Effector memory CD8-positive, alpha-beta T cell (primary cell): ENCODE measurements around the gene AGBL4.

ENCODE experiments used
- ATAC-seq: fragments of 150-1000 bp; cut with Tn5 transposase; replicated peaks from 2 replicates; pipeline ENCODE4 v1.10.0; 2021; ENCODE audit warnings: mild to moderate bottlenecking, moderate library complexity
- DNase-seq, 3 experiments: peaks; one replicate each; pipeline ENCODE4 v3.0.0; 2021
- H3K27ac Mint-ChIP-seq, 2 donors: one replicate each; pipeline ENCODE4 v1.8.0; 2022; ENCODE audit warnings: mild to moderate bottlenecking in 2 of 2, mixed read lengths in 2 of 2, moderate library complexity in 2 of 2
- H3K27me3 Mint-ChIP-seq, 2 donors: one replicate each; pipeline ENCODE4 v1.8.0; 2022; ENCODE audit warnings: mixed read lengths in 2 of 2
- H3K36me3 Mint-ChIP-seq: one replicate; pipeline ENCODE4 v1.8.0; 2022; ENCODE audit warnings: mild to moderate bottlenecking, moderate library complexity, mixed read lengths; ENCODE audit not compliant: insufficient read depth
- H3K4me1 Mint-ChIP-seq, 2 donors: one replicate each; pipeline ENCODE4 v1.8.0; 2022; ENCODE audit warnings: low read depth in 2 of 2, mixed read lengths in 2 of 2
- H3K4me3 Mint-ChIP-seq, 2 donors: one replicate each; pipeline ENCODE4 v1.8.0; 2022; ENCODE audit warnings: mild to moderate bottlenecking in 2 of 2, mixed read lengths in 2 of 2, moderate library complexity in 2 of 2
- H3K9me3 Mint-ChIP-seq, 2 donors: one replicate each; pipeline ENCODE4 v1.8.0; 2022; ENCODE audit warnings: mixed read lengths in 2 of 2

AGBL4 gene

DNA sequence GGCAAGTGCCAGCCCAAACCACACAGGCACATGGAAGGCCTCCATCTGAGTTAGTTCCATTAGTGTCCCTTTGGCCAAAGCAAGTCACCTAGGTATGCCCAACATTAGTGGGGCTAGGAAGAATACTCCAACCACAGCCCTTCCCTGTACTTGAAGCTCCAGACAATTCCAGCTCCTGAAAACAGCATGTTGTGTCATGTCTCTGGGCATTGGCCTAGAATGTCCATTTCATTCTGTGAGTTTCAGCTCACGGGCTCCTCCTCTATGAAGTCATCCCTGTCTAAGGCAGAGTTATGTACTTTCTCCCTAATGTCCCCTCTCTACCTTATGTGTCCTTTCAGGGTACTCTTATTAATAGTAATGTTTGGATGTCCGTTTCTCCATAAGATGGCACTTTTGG, 1455.3 kb downstream of the AGBL4 start:
- Mint-ChIP-seq H3K27me3 (peaks cover 8 to 14% of the 10 kb centered on the region in 2 donors), H3K4me1 (no peaks in the 10 kb centered on the region), H3K36me3 (no peaks in the 10 kb centered on the region), H3K27ac (no peak overlapping the region), H3K4me3 (no peak overlapping the region), H3K9me3 (peaks cover 0 to 5% of the 10 kb centered on the region in 2 donors)
- ATAC-seq = no peak
- DNase-seq = no peak

GRCh38 chr1:48566492-48566891, 1457.3 kb downstream of the AGBL4 start:
- no peak for ATAC-seq
- H3K4me3 Mint-ChIP-seq = no peak overlapping the region

DNA sequence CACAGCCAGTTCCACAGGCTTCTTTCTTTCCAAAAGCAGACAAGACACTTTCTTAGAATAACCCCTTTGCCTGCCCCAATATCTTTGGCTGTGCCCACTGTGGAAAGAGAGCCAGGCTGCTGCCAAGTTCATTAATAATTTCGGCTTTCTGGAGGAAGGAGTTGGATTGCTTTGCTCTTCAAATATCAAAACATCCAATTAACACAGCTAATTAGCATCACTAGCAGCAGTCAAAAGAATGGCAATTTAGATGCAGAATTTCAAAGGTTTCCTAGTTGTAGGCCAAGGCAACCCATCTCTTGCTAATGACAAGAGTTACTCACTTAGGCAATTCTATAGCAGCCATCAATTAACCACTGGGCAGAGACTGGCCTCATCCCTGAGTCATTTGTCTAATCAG, 1460.7 kb downstream of the AGBL4 start:
- DNase-seq = no peak

More at GRCh38 chr1:48566492-48566891, 1457.3 kb downstream of the AGBL4 start:
- Mint-ChIP-seq H3K4me1 (no peaks in the 10 kb centered on the region), H3K27me3 (peaks cover 0 to 19% of the 10 kb centered on the region in 2 donors), H3K27ac (no peak overlapping the region), H3K9me3 (peaks cover under 1 to 5% of the 10 kb centered on the region in 2 donors), H3K36me3 (no peaks in the 10 kb centered on the region)
- no peak for DNase-seq

DNA sequence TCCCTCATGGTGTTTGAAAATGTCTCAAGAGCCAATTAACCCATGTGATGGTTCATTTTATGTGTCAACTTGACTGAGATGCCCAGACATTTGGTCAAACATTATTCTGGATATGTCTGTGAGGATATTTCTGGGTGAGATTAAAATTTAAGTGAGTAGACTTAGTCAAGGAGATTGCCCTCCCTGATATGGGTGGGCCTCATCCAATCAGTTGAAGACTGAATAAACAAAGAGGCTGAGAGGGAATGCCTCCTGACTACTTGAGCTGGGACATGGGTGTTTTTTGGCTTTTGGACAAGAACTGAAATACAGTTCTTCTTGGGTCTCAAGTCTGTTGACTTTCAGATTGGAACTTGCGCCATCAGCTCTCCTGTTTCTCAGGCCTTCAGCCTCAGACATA, 1462.3 kb downstream of the AGBL4 start:
- Mint-ChIP-seq H3K27ac (no peak overlapping the region), H3K36me3 (no peaks in the 10 kb centered on the region), H3K9me3 (peaks cover 5 to 8% of the 10 kb centered on the region in 2 donors), H3K4me1 (no peaks in the 10 kb centered on the region), H3K4me3 (no peak overlapping the region), H3K27me3 (peaks cover 12 to 13% of the 10 kb centered on the region in 2 donors)
- ATAC-seq = no peak
- no peak for DNase-seq

More for the DNA sequence above, 1460.7 kb downstream of the AGBL4 start:
- Mint-ChIP-seq H3K9me3 (peaks cover 5 to 8% of the 10 kb centered on the region in 2 donors), H3K4me3 (no peak overlapping the region), H3K27me3 (peaks cover 12 to 19% of the 10 kb centered on the region in 2 donors), H3K4me1 (no peaks in the 10 kb centered on the region), H3K27ac (no peak overlapping the region), H3K36me3 (no peaks in the 10 kb centered on the region)
- no peak for ATAC-seq

DNA sequence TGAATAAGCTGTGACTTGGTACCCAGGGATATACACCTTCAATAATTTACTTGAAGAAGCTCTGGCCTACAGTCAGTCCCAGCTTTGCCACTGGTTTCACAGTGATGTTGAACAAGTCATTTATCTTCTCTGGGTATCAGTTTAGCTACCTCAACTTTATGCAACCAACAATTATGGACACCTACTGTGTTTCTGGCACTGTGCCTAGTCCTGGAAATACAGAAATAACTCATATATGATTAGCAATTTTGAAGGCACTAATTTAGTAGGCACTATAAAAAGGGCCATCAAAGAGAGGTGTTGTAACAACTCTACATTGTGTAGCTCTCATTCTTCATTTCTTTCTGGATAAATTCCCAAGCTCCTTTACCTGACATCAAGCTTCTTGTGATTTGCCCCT, 1463.2 kb downstream of the AGBL4 start:
- Mint-ChIP-seq H3K27me3 (peaks cover 12 to 13% of the 10 kb centered on the region in 2 donors), H3K4me1 (no peaks in the 10 kb centered on the region), H3K9me3 (peaks cover 3 to 8% of the 10 kb centered on the region in 2 donors), H3K36me3 (no peaks in the 10 kb centered on the region), H3K4me3 (no peak overlapping the region), H3K27ac (no peak overlapping the region)
- DNase-seq (no peak), ATAC-seq (no peak)

DNA sequence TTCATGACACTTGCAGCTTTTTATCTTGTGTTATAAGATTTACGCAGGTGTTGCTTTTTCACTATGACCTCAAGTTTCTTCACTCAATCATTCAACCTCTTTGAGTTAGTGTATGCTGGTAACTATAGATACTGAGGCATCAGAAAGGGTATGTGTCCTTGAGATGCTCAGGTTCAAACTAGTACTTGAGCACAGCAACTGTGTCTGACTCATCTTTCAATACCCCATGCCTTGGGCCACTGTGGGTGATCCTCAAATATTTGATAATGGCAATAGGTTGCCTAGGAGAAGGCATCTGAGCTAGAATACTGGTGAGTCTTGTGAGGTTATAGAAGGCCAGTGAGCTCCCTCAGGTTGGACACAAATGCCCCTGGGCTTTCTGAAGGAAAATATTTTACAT, 1463.6 kb downstream of the AGBL4 start:
- Mint-ChIP-seq H3K27ac (no peak overlapping the region), H3K4me3 (no peak overlapping the region), H3K9me3 (peaks cover 3 to 8% of the 10 kb centered on the region in 2 donors), H3K4me1 (no peaks in the 10 kb centered on the region), H3K36me3 (no peaks in the 10 kb centered on the region), H3K27me3 (peaks cover 12 to 17% of the 10 kb centered on the region in 2 donors)
- DNase-seq (no peak), ATAC-seq (no peak)

DNA sequence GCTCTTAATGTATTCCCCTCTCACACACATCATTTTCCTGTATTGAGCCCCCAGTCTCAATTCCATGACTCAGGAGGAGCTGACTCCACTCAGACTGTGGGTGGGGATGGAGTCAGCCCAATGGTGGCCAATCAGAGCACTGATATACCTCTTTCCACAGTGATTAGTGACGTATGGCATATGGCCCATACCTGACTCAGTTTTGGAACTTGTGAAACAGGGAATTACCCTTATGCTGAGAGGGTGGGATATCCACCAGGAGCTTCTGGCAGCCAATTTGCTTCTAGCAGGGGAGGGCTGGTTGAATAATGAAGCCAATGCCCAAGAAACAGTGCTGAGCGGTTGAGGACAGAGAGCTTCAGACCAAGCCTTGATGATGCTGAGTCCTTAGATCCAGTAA, 1465.4 kb downstream of the AGBL4 start:
- Mint-ChIP-seq H3K27me3 (peaks cover 12 to 17% of the 10 kb centered on the region in 2 donors), H3K4me3 (no peak overlapping the region), H3K9me3 (peaks cover 0 to 8% of the 10 kb centered on the region in 2 donors), H3K36me3 (no peaks in the 10 kb centered on the region), H3K27ac (no peak overlapping the region), H3K4me1 (no peaks in the 10 kb centered on the region)
- no peak for DNase-seq
- ATAC-seq = no peak

GRCh38 chr1:48556186-48556850, 1467.4 kb downstream of the AGBL4 start:
- Mint-ChIP-seq H3K36me3 (no peaks in the 10 kb centered on the region), H3K27me3 (peaks cover 12% of the 10 kb centered on the region in 2 donors), H3K27ac (no peak overlapping the region), H3K4me3 (no peak overlapping the region), H3K9me3 (peaks cover 0 to 6% of the 10 kb centered on the region in 2 donors), H3K4me1 (no peaks in the 10 kb centered on the region)
- ATAC-seq = no peak
- no peak for DNase-seq

GRCh38 chr1:48555271-48555670, 1468.5 kb downstream of the AGBL4 start:
- no peak overlapping the region for H3K27ac Mint-ChIP-seq

GRCh38 chr1:48552903-48553606, 1470.7 kb downstream of the AGBL4 start:
- Mint-ChIP-seq H3K9me3 (no peaks in the 10 kb centered on the region), H3K4me3 (no peak overlapping the region), H3K27me3 (peaks cover 4 to 8% of the 10 kb centered on the region in 2 donors), H3K36me3 (no peaks in the 10 kb centered on the region), H3K4me1 (no peaks in the 10 kb centered on the region), H3K27ac (no peak overlapping the region)
- ATAC-seq = no peak
- DNase-seq = no peak

More at GRCh38 chr1:48555271-48555670, 1468.5 kb downstream of the AGBL4 start:
- Mint-ChIP-seq H3K27me3 (peaks cover 12% of the 10 kb centered on the region in 2 donors), H3K4me3 (no peak overlapping the region), H3K4me1 (no peaks in the 10 kb centered on the region), H3K9me3 (no peaks in the 10 kb centered on the region), H3K36me3 (no peaks in the 10 kb centered on the region)
- ATAC-seq (no peak), DNase-seq (no peak)

GRCh38 chr1:48552420-48552819, 1471.3 kb downstream of the AGBL4 start:
- ATAC-seq (no peak), DNase-seq (no peak)
- Mint-ChIP-seq H3K9me3 (no peaks in the 10 kb centered on the region), H3K36me3 (no peaks in the 10 kb centered on the region), H3K27ac (no peak overlapping the region), H3K4me1 (no peaks in the 10 kb centered on the region), H3K4me3 (no peak overlapping the region), H3K27me3 (peaks cover 4 to 8% of the 10 kb centered on the region in 2 donors)

DNA sequence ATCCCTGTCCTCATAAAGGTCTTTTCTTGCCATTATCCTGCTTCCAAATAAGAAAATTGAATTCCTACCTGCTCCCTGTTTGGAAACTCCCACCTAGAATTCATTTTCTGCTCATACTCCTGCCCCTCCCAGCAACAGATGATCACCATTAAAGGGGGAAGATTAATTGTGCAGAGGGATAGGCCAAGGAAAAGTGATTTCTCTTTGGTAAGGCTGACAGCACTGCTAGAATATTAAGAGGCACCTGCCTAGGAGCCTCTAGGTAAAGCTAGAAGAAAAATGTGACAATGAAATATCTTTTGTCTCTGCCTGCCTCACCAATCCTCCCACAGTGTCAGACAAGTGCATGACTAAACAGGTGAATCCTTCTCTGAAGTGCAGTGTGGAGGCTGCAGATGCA, 1474.8 kb downstream of the AGBL4 start:
- Mint-ChIP-seq H3K27ac (no peak overlapping the region), H3K27me3 (peaks cover 0 to 8% of the 10 kb centered on the region in 2 donors), H3K9me3 (no peaks in the 10 kb centered on the region), H3K36me3 (no peaks in the 10 kb centered on the region), H3K4me1 (no peaks in the 10 kb centered on the region), H3K4me3 (no peak overlapping the region)
- no peak for DNase-seq
- no peak for ATAC-seq

DNA sequence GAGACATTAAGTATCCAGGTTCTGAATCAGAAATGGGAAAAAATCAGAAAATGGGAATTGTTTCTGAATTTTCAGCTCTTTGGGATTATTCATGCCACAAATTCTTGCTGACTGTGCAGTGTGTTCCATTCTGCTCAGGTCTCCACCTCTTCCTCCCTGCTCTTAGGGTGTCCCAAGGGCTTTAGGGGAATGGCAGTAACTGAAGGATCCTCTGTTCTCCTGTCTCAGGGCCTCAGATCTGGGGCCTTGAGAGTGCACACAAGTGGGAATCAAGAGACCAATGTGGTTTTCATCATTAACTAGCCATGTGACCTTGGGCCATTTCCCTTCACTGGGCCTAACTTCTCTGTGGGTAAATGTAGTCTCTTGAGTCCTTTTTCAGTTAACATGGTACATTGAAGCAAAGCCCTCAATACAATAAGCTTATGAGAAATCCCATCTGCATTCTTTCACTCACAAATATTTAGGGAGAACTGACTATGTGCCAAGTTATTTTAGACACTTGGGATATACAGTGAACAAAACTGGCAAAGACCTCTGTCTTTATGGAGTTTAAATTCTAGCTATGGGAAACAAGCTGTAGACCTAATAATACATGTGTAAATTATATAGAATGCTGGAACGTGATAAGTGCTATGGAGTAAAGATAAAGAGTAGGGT, 1476.1 kb downstream of the AGBL4 start:
- Mint-ChIP-seq H3K9me3 (no peaks in the 10 kb centered on the region), H3K36me3 (no peaks in the 10 kb centered on the region), H3K4me3 (no peak overlapping the region), H3K27me3 (peaks cover 0 to 8% of the 10 kb centered on the region in 2 donors), H3K27ac (no peak overlapping the region), H3K4me1 (no peaks in the 10 kb centered on the region)
- DNase-seq (no peak), ATAC-seq (no peak)
